DMS114 treated with DMSO at 0.1 percent for 48 hours (cell line): Measurements from ENCODE around the gene SPAG17.

Experiments used
- DNase-seq: peaks from one replicate; lab custom pipeline; 2025; ENCODE audit not compliant: unreplicated experiment; lab: John Stamatoyannopoulos, UW

Gene SPAG17

GRCh38 chr1:118185084-118185832, at the start of gene SPAG17:
TSS of gene SPAG17 (minus strand) at chr1:118185228. CDS start at chr1:118185157, 71 bp downstream.
- DNase-seq = peak; percentile 91

GRCh38 chr1:118225471-118225870, 40.4 kb upstream of the SPAG17 start:
- no peak for DNase-seq

GRCh38 chr1:118223426-118223825, 38.4 kb upstream of the SPAG17 start:
- peak; percentile 8 for DNase-seq

GRCh38 chr1:118219438-118219837, 34.4 kb upstream of the SPAG17 start:
- no peak for DNase-seq

GRCh38 chr1:118217141-118217838, 32.3 kb upstream of the SPAG17 start:
- DNase-seq = no peak

GRCh38 chr1:118214866-118215265, 29.8 kb upstream of the SPAG17 start:
- no peak for DNase-seq

- DNase-seq = no peak
Observed at GRCh38 chr1:118210723-118211110, 25.7 kb upstream of the SPAG17 start.

- no peak for DNase-seq
Observed at GRCh38 chr1:118210051-118210722, 25.2 kb upstream of the SPAG17 start.

GRCh38 chr1:118209648-118210047, 24.6 kb upstream of the SPAG17 start:
- DNase-seq = no peak

- DNase-seq = no peak
Observed at GRCh38 chr1:118206966-118207365, 21.9 kb upstream of the SPAG17 start.

- no peak for DNase-seq
Observed at GRCh38 chr1:118204648-118205047, 19.6 kb upstream of the SPAG17 start.

- no peak for DNase-seq
Observed at GRCh38 chr1:118204105-118204504, 19.1 kb upstream of the SPAG17 start.

- no peak for DNase-seq
Observed at GRCh38 chr1:118202076-118202608, 17.1 kb upstream of the SPAG17 start.

- no peak for DNase-seq
Observed at GRCh38 chr1:118201524-118201923, 16.5 kb upstream of the SPAG17 start.

- no peak for DNase-seq
Observed at GRCh38 chr1:118200836-118201235, 15.8 kb upstream of the SPAG17 start.

GRCh38 chr1:118190561-118190960, 5.5 kb upstream of the SPAG17 start:
- DNase-seq = no peak

GRCh38 chr1:118189564-118189963, 4.5 kb upstream of the SPAG17 start:
- DNase-seq = no peak

- DNase-seq = no peak
Observed at GRCh38 chr1:118188411-118188810, 3.4 kb upstream of the SPAG17 start.

- DNase-seq = no peak
Observed at GRCh38 chr1:118186026-118186425, 998 bp upstream of the SPAG17 start.

GRCh38 chr1:118184739-118185083, 317 bp downstream of the SPAG17 start:
- no peak for DNase-seq

GRCh38 chr1:118183586-118183985, 1.4 kb downstream of the SPAG17 start:
- no peak for DNase-seq

GRCh38 chr1:118177998-118178397, 7.0 kb downstream of the SPAG17 start:
- no peak for DNase-seq
